Measurements from ENCODE around the gene SKIL.

- no peak for TF ChIP-seq CTCF (IDR thresholded peaks at IDR 0.05)
- TF ChIP-seq ZFX (IDR thresholded peaks at IDR 0.05; ENCODE audit: borderline replicate concordance) = no peak
Measured at GRCh38 chr3:170397685-170398084, 40.2 kb downstream of the SKIL start.
